Islet precursor cell (in vitro differentiated cells): ENCODE measurements around the gene INPP5D.

Experiments used
- DNase-seq: peaks from one replicate; pipeline ENCODE4 v3.0.0-alpha.2; 2018

Gene INPP5D

GRCh38 chr2:233221378-233222063 is 161.4 kb downstream of the INPP5D start:
- no peak for DNase-seq

GRCh38 chr2:233223059-233223894 is 163.1 kb downstream of the INPP5D start:
- no peak for DNase-seq

DNA sequence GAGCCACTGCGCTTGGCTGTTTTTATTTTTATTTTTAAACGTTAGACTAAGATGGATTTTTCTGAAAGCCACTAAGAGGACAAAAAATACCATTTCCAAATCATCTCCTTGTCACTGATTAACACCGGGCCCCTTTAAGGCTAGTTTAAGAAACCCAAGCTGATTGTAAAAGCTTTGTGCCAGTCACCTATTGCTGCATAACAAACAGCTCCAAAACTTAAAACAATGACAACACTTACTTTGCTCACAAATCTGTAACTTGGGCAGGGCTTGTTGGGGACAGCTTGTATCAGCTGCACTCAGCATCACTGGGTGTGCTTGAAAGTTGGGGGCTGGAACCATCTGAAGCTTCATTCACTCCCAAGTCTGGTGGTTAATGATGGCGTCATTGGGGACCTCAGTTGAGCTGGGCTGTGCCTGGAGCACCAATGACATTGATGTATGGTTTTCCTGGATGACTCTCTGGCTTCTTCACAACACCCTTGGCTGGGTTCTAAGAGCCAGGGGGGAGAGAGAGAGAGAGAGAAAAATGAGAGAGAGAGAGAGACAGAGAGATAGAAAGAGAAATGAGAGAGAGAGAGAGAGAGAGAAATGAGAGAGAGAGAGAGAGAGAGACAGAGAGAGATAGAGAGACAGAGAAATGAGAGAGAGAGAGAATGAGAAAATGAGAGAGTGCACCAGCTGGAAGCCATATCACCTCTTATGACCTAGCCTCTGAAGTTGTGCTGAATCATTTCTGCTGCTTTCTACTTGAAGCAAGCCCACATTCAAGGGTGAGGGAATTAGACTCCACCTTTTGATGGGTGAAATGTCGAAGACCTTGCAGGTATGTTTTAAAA is 165.3 kb downstream of the INPP5D start:
- no peak for DNase-seq

- no peak for DNase-seq
Observed at GRCh38 chr2:233226511-233227031, 166.4 kb downstream of the INPP5D start.

DNA sequence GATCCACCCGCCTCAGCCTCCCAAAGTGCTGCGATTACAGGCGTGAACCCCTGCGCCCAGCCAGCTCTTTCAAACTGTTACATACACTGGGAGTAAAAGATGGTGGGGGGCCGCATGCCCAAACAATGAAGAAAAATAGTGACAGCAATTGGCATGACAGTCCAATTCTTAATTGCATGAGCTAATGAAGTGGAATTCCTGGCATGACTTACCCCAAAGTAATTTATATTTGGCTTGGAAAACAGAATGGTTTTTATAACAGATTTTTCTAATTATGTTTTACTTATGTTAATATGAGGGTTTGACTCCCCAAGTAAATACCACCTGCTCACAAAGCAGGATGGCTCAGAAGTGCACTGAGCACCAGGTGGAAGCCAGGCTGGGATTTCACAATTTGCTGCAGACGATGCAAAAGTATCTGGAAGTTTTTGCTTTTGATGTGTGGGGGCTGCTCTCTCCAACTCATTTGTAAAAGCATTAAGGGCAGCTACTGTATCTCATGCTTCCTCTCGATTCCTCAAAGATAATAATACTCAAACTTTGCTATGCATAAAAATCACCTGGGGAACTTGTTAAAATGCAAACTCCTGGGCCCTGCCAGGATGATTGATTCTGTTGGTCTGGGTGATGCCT is 167.3 kb downstream of the INPP5D start:
- DNase-seq: no peak

- DNase-seq: no peak
Observed at GRCh38 chr2:233228376-233228775, 168.2 kb downstream of the INPP5D start.

DNA sequence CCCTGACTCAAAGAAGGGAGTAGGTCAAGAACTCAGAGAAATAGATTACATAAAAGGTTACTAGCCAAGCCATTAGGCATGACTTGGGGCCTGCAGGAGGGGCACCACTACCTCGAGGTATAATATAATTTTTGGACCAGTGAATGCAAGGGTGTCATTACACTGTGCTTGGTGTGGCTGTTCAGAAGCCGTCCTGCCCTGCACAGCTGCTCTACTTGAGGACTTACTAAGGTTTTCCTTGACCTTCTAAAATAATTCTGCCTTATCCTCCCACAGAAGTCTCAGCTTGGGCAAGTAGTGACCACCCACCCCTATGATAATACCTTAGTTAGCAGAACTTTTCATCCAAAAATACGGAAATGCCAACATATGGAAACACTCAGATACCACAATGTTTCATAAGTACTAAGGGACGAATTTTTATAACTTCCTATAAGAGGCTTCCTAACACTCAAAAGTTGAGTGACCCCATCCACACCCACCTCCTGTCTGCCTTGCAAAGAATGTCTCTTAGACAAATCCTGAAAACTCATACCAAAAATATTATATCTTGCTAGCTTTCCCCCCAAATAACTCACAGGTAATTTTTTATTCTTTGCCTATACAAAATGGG is 173.6 kb downstream of the INPP5D start:
- DNase-seq: no peak

- no peak for DNase-seq
Observed at GRCh38 chr2:233234264-233234663, 174.1 kb downstream of the INPP5D start.

GRCh38 chr2:233234996-233235395 is 174.9 kb downstream of the INPP5D start:
- no peak for DNase-seq

GRCh38 chr2:233235977-233236376 is 175.8 kb downstream of the INPP5D start:
- peak; percentile 60 for DNase-seq

- no peak for DNase-seq
Observed at GRCh38 chr2:233236820-233237589, 176.9 kb downstream of the INPP5D start.

- no peak for DNase-seq
Observed at GRCh38 chr2:233240897-233241296, 180.8 kb downstream of the INPP5D start.

DNA sequence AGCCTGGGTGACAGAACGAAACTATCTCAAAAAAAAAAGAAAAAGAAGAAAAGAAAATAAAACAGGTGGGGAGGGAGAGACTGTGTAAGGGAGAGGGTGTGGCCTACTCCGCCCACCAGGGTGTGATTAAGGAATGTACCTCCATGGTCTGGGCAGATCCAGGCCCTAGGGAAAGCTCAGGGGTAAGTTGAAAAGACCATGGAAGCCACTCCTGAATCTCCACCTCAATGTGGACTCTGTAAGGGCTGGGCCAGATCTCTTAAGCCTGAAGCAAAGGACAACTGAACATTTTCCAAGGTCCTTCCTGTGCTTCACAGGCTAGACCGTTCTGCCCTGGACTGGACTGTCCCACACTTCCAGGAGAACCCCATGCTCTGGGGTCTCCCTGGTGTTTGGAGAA is 181.7 kb downstream of the INPP5D start:
- no peak for DNase-seq

DNA sequence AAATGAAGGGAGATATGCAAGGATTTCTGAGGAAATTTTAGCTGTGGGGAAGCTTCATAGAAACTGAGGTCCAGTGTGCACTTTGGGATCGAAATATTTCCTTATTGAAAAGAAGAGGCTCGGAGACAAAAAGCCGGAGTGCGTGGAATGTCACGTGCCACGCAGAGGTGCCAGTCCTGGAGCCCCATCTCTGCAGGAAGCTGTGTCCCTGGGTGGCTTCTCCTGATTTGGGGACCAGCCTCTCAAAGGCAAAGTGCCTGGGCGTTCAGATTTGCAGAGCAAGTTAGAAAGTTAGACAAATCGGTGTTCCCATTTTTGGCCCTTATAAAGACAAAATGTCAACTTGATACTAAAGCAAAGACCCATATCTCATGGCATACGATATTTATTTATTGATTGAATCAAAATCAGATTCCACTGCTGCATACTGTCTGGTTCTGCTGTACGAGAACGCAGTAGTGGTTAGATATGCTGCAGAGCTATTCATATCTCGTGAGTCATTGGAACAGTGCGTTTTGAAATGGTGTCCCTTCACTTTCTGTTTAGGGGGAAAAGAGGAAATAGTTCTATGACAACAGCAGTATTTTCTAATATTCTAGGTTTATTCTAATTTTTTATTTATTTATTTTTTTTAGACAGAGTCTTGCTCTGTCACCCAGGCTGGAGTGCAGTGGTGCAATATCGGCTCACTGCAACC is 182.2 kb downstream of the INPP5D start:
- DNase-seq: no peak

GRCh38 chr2:233243348-233243747 is 183.2 kb downstream of the INPP5D start:
- DNase-seq: peak; percentile 79

DNA sequence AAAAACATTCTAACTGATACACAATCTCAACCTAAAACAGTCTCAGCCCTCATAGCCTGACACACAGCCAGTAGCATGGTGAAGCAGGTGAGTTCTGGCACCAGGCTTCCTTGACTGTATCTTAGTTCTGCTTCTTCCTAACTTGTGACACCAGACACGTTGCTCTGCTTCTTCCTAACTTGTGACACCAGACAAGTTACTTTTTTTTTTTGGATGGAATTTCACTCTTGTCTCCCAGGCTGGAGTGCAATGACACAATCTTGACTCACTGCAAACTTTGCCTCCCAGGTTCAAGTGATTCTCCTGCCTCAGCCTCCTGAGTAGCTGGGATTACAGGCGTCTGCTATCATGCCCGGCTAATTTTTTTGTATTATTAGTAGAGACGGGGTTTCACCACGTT is 184.7 kb downstream of the INPP5D start:
- DNase-seq: peak; percentile 79

GRCh38 chr2:233245406-233245805 is 185.3 kb downstream of the INPP5D start:
- peak; percentile 74 for DNase-seq

DNA sequence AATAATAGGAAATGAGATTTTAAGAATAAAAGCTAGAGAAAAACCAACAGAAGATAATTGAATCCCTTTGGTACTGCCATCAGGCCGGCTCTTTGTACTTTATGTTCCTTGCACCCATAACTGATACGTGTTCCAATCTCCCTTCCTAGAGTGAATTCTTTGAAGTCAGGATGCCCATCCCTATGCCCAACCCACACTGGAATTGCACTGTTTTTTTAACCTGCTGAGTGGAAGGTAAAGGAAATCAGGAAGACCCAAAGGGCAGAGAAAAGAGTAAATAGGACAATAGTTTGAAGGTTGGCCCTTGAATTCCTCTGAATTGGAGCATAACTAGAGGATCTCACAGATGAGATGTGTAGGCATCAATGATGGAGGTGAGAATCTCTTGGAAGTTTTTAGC is 187.0 kb downstream of the INPP5D start:
- DNase-seq: no peak

DNA sequence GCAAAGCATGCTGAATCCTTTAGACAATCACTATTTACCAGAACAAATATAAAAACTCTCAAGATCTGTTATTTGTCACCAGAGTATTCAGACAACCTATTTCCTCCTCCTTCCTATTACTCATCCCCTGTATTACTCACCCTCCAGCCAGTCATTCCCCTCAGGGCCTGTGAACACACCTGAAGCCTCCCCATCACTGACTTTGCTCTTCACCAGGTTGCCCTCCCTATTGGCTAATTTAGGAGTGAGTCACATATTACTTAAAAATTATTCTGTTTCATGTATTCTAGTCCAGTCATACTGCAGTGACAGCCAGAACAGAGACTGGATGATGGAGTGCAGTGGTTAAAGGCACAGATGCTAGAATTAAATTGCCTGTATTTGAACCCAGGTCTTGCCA is 187.6 kb downstream of the INPP5D start:
- peak; percentile 95 for DNase-seq

- no peak for DNase-seq
Observed at GRCh38 chr2:233248999-233249398, 188.9 kb downstream of the INPP5D start.

- no peak for DNase-seq
Observed at GRCh38 chr2:233250568-233250967, 190.4 kb downstream of the INPP5D start.
